ENCODE data around the gene ERGIC1.

The ERGIC1 gene

DNA sequence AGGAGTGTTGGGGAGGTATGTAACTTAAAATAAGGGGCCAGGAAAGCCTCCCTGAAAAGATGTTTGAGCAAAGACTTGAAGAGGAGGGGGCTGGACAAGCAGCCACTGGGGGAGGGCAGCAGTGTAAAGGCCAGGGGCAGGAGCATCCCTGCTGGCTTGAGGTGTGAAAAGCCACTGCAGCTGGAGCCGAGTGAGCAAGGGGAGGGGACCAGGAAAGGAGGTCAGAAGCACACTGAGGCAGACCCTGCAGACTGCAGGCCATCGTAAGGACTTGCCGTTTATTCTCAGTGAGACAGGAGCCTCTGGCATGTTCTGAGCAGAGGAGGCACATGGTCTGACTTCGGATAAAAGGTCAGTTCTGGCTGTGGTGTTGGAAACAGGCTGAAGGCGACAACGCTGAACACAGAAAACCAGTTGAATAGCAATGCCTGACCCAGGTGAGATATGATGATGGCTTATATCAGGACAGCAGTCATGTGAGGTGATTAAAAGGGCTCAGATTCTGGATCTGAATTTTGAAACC, 10.2 kb upstream of the ERGIC1 start:
- H3K4me3 ChIP-seq (ENCODE audit: low read length): no peak overlapping the region
- no peaks in the 10 kb centered on the region for H3K4me1 ChIP-seq (ENCODE audit: control insufficient read depth, insufficient read depth, low read length)
- H3K27me3 ChIP-seq (ENCODE audit: control insufficient read depth, insufficient read depth, low read length): no peaks in the 10 kb centered on the region
- no peak overlapping the region for H3K27ac ChIP-seq (ENCODE audit: low read depth, low read length)
- no peak overlapping the region for H3K9ac ChIP-seq (ENCODE audit: low read length)
- H3K36me3 ChIP-seq (ENCODE audit: control insufficient read depth, insufficient read depth, low read length): no peaks in the 10 kb centered on the region

DNA sequence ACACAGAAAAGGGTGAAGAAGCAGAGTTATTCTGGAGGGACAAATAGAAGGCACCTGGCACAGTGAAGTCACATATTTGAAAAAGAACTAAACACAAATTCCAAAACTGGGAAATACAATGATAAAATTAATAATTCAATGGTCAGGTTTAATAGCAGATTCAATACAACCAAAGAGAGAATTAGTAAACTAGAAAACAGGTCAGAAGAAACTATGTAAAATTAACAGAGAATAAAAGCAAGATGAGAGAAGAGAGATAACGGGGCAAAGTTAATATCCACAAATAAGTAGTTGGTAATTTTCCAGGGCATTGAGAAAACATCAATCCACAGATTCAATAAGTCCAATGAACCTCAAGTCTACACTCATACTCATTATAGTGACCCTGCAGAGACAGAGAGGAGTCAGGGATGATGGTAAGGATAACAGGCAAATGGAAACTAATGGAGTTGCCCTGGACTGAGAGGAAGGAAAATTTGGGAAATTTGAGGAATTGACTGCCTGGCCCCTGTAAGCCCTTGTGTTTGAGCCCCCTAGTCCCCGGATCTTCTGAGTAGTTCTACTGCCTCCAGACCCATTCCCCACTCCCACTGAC, 8.3 kb upstream of the ERGIC1 start:
- Histone ChIP-seq H3K36me3 (ENCODE audit: control insufficient read depth, insufficient read depth, low read length) (no peaks in the 10 kb centered on the region), H3K27ac (ENCODE audit: low read depth, low read length) (no peak overlapping the region), H3K27me3 (ENCODE audit: control insufficient read depth, insufficient read depth, low read length) (no peaks in the 10 kb centered on the region), H3K9ac (ENCODE audit: low read length) (no peak overlapping the region), H3K4me1 (ENCODE audit: control insufficient read depth, insufficient read depth, low read length) (no peaks in the 10 kb centered on the region), H3K4me3 (ENCODE audit: low read length) (no peak overlapping the region)

DNA sequence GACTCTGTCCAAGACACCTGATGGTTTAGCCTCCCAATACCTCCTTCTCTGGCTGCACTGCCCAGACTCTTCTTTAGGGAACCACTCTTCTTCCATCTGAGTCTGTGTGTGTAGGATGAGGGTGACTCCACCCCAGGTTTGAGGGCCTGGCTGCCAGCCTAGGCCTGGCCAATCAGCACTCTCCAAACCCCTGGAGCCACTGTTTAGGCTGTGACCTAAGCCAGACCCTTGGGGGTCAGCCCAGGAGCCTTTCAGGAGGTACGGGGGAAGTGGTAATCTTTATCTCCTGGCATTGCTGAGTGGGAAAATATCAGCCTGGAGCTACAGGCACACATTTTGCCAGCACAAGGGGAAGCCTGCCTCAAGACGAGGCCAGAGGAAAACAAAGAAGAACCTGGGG, 6.2 kb upstream of the ERGIC1 start:
- no peaks in the 10 kb centered on the region for H3K36me3 ChIP-seq (ENCODE audit: control insufficient read depth, insufficient read depth, low read length)
- no peaks in the 10 kb centered on the region for H3K4me1 ChIP-seq (ENCODE audit: control insufficient read depth, insufficient read depth, low read length)
- no peaks in the 10 kb centered on the region for H3K27me3 ChIP-seq (ENCODE audit: control insufficient read depth, insufficient read depth, low read length)
- H3K4me3 ChIP-seq (ENCODE audit: low read length): no peak overlapping the region
- no peak overlapping the region for H3K9ac ChIP-seq (ENCODE audit: low read length)
- no peak overlapping the region for H3K27ac ChIP-seq (ENCODE audit: low read depth, low read length)

DNA sequence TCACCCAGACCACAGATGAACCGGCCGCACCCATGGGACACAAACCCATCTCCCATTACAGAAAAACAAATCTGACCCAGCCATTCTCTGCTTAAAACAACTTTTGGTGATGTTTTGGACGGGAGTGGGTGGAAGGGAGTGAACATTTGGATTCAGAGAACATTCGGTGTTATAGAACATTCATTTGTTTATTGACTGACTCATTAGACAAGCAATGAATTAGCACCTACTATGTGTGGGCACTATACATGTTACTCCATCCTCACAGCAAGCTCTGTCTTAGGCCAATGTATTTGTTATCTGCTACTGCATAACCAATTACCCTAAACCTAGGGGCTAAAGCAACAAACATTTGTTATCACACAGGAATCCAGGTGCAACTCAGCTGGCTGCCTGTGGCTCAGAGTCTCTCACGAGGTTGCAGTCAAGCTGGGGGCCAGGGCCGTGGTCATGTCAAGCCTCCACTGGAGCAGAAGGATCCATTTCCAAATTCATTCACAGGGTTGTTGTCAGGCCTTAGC, 5.1 kb upstream of the ERGIC1 start:
- no peak overlapping the region for H3K4me3 ChIP-seq (ENCODE audit: low read length)
- H3K36me3 ChIP-seq (ENCODE audit: control insufficient read depth, insufficient read depth, low read length): no peaks in the 10 kb centered on the region
- H3K27ac ChIP-seq (ENCODE audit: low read depth, low read length): no peak overlapping the region
- H3K27me3 ChIP-seq (ENCODE audit: control insufficient read depth, insufficient read depth, low read length): no peaks in the 10 kb centered on the region
- H3K9ac ChIP-seq (ENCODE audit: low read length): no peak overlapping the region
- H3K4me1 ChIP-seq (ENCODE audit: control insufficient read depth, insufficient read depth, low read length): no peaks in the 10 kb centered on the region

DNA sequence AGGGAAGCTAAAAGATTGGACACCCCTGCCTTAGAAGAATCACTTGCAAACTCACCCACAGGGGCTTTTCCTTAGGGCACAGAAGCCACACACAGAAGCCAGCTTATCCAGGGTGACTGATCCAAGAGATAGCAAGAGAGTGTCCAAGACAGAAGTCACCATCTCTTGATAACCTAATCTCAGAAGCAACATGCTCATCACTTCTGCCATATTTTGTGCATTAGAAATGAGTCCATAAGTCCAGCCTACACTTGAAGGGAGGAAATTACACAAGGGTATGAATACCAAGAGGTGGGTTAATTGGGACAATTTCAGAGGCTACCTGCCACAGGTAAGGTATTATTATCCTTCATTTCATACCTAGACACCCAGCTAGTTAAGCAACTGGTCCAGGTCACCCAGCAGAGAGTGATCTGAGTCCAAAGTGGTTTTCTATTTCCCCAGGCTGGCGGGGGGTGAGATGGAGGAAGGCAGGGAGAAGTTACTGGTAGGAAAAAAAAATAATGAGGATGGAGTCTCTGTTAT, 3.7 kb upstream of the ERGIC1 start:
- Histone ChIP-seq H3K36me3 (ENCODE audit: control insufficient read depth, insufficient read depth, low read length) (no peaks in the 10 kb centered on the region), H3K4me1 (ENCODE audit: control insufficient read depth, insufficient read depth, low read length) (peaks cover 3% of the 10 kb centered on the region), H3K27me3 (ENCODE audit: control insufficient read depth, insufficient read depth, low read length) (no peaks in the 10 kb centered on the region), H3K9ac (ENCODE audit: low read length) (no peak overlapping the region), H3K27ac (ENCODE audit: low read depth, low read length) (no peak overlapping the region), H3K4me3 (ENCODE audit: low read length) (no peak overlapping the region)

DNA sequence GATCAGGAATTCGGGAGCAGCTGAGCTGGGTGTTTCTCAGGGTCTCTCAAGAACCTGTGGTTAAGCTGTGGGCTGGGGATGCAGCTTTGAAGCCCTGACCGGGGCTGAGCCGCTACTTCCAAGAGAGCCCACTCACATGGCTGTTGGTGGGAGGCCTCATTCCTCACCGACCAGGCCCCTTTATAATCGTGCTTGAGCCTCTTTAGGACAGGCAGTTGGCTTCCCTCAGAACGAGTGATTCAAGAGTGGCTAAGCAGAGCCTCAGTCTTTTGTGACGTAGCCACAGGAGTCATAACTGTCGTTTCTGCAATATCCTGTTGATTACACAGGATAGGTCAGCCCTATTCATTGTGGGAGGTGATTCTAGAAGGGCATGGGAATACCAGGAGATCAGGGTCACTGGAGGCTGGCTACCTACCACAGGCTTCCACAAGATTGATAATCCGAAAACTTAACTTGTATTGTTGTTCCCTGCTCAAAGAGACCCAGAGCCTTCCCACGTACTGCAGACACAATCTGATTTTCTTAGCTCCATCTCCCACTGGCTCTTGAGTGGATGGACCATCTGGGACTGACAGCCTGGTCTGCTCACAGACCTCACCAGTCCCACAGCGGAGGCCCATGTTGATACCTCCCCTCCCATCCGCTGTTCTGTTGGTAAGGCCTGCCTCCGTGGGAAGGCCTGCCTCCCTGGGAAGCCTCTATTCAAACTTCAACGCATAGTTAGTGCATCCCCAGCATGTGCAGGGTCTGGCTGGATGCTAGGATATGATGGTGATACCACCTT, 3.0 kb upstream of the ERGIC1 start:
- Histone ChIP-seq H3K36me3 (ENCODE audit: control insufficient read depth, insufficient read depth, low read length) (no peaks in the 10 kb centered on the region), H3K4me3 (ENCODE audit: low read length) (no peak overlapping the region), H3K27ac (ENCODE audit: low read depth, low read length) (no peak overlapping the region), H3K4me1 (ENCODE audit: control insufficient read depth, insufficient read depth, low read length) (peaks cover 6% of the 10 kb centered on the region), H3K27me3 (ENCODE audit: control insufficient read depth, insufficient read depth, low read length) (no peaks in the 10 kb centered on the region), H3K9ac (ENCODE audit: low read length) (no peak overlapping the region)

DNA sequence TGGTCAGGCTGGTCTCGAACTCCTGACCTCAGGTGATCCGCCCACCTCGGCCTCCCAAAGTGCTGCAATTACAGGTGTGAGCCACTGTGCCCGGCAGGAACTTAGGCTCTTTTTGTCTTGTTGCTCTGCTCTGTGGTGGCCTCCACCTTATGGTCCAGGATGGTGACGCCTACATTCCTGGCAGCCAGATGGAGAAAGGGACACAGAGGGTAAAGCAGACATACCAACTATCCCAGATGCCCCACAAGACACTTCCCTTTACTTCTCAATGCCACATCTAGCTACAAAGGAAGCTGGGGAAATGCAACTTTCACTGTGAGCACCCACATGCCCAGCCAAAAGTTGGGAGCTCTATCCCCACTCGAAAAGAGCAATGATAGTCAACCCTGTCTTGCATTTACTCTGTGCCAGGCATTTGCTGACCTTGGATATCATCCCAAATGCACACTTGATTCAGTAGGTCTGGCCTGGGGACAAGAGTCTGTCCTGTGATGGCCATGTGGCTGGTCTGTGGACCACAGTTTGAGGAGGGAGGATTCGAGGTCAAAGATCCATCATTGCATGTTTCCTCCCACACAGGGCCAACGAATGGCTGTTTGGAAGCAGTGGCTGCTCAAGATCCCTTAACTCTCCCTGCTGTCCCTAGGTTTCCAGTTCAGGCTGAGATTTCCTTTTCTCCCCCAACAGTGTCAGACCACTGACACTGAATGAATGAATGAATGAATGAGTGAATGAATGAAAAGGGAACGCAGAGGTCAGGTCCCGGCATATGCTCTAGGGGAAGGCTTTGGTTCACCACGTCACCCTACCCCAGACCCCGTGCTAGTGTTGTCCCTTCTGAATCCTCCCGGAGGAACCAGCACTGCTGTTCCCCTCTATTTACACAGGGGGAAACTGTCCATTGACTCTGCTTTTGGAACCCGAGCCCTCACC, 1.4 kb upstream of the ERGIC1 start:
- H3K9ac ChIP-seq (ENCODE audit: low read length): no peak overlapping the region

DNA sequence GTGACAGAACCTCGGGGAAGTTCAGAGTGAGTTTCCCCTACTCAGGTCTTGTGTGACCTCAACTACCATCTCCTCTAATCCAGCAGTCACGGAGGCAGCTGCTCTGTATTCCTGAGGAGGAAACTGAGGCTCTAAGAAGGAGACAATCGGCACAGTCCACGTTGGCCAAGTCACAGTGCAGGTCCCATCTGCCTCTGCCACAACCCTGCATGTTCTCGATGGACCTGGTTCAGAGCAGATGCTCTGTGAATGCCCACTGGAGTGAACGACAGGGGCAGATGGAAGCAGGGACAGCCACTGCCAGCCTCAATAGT, 722 bp upstream of the ERGIC1 start:
- Histone ChIP-seq H3K9ac (ENCODE audit: low read length) (peak overlapping the region; percentile 38), H3K27me3 (ENCODE audit: control insufficient read depth, insufficient read depth, low read length) (no peaks in the 10 kb centered on the region), H3K36me3 (ENCODE audit: control insufficient read depth, insufficient read depth, low read length) (peaks cover 2% of the 10 kb centered on the region), H3K27ac (ENCODE audit: low read depth, low read length) (peak overlapping the region; percentile 83), H3K4me1 (ENCODE audit: control insufficient read depth, insufficient read depth, low read length) (peaks cover 10% of the 10 kb centered on the region), H3K4me3 (ENCODE audit: low read length) (peak overlapping the region; percentile 89)

More for the DNA sequence above, 1.4 kb upstream of the ERGIC1 start:
- H3K27me3 ChIP-seq (ENCODE audit: control insufficient read depth, insufficient read depth, low read length): no peaks in the 10 kb centered on the region
- H3K4me3 ChIP-seq (ENCODE audit: low read length): no peak overlapping the region
- H3K36me3 ChIP-seq (ENCODE audit: control insufficient read depth, insufficient read depth, low read length): peaks cover 2% of the 10 kb centered on the region
- H3K4me1 ChIP-seq (ENCODE audit: control insufficient read depth, insufficient read depth, low read length): peaks cover 10% of the 10 kb centered on the region
- peak overlapping the region; percentile 83 for H3K27ac ChIP-seq (ENCODE audit: low read depth, low read length)

DNA sequence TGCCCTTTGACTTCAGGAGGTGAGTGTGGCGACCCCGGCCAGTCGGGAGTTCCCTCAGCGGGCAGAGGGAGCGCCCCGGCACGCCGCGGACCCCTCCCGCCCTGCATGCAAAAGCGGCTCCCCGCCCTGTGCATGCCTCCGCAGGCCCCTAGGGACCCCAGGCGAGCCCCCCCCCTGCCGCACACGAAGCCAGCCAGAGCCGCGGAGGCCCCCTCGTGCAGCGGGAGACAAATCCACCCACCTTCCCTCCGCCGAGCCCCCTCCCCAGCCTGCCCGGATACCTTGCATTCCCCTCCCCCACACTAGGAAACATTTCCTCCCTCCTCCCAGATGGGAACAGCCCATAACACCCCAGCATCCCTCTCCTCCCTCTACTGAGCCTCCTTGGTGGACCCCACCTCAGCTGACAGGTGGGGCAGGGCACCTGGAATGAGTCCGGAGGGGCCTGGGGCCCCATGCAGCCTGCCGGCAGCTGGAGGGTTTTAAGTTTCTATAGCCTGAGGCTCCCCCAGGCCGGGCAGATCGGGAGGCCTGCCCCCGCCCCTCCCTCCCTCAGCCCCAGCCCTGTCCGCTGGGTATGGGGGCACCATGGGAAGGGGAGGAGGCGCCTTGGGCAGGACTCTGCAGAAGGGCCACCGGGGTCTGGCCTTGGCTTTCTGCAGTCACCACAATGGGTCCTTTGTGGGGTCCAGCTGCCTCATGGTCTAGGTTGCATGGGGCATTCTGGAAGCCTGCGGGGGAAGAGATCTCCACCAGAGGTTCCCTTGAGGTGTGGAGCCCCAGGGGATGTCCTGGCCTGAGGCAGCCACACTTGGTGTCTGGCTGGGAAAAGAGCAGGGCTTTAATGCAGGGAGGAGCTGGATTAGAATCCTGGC, 601 bp downstream of the ERGIC1 start:
- Histone ChIP-seq H3K27ac (ENCODE audit: low read depth, low read length) (peak overlapping the region; percentile 83), H3K9ac (ENCODE audit: low read length) (peak overlapping the region; percentile 94), H3K4me3 (ENCODE audit: low read length) (peak overlapping the region; percentile 89)

DNA sequence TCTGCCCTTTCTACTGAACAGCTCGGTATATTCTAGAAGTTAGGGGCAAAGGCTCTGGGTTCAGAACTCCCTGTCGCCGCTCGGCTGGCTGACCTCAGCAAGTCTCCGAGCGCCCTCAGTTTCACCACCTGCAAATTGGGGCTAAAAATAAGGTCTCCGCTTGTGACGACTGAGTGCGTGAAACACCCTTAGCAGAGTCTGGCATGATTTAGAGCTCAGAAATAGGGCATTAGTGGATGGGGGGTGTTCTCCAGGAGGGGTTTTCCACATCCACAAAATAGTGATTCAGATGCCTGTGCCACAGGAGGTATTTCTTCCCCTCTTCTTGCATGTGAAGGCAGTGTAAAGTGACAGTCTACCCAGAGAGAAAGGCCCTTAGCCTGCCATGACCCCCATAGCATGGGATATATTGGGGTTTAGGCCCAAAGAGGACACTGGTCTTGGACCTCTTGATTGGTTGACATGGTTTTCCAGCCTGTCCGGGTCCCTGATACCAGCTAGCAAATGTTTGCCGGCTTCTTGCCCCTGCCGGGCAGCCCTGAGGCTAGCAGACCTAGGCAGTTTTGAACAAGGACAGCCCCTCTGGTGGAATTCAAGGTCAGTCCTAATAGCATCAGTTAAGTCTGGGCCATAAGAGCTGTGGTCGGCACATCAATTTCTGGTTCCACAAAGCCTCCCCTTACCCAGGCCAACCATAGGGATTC, 1.4 kb downstream of the ERGIC1 start:
- H3K4me1 ChIP-seq (ENCODE audit: control insufficient read depth, insufficient read depth, low read length): peaks cover 18% of the 10 kb centered on the region
- H3K9ac ChIP-seq (ENCODE audit: low read length): peak overlapping the region; percentile 94
- peak overlapping the region; percentile 83 for H3K27ac ChIP-seq (ENCODE audit: low read depth, low read length)
- peak overlapping the region; percentile 89 for H3K4me3 ChIP-seq (ENCODE audit: low read length)
- peaks cover 2% of the 10 kb centered on the region for H3K36me3 ChIP-seq (ENCODE audit: control insufficient read depth, insufficient read depth, low read length)
- H3K27me3 ChIP-seq (ENCODE audit: control insufficient read depth, insufficient read depth, low read length): no peaks in the 10 kb centered on the region

More for the DNA sequence above, 601 bp downstream of the ERGIC1 start:
- H3K36me3 ChIP-seq (ENCODE audit: control insufficient read depth, insufficient read depth, low read length): peaks cover 2% of the 10 kb centered on the region
- H3K27me3 ChIP-seq (ENCODE audit: control insufficient read depth, insufficient read depth, low read length): no peaks in the 10 kb centered on the region
- peaks cover 12% of the 10 kb centered on the region for H3K4me1 ChIP-seq (ENCODE audit: control insufficient read depth, insufficient read depth, low read length)

DNA sequence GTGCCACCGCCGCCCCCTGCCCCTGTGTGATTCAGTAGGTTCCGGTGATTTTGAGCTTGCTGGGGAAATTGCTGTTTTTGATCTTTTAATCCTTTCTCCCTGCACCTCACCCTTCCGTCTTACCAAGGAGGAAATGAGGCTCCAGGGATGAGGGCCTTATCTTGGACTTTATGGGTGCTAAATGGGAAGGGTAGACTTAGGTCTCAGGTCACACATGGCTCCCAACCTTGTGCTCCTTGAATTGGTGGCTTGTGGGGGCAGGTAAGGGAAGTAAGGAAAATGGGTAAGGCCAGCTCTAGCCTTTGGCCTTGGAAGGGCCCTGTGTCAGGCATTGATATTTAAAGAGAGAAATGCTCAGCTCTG, 1.9 kb downstream of the ERGIC1 start:
- no peak overlapping the region for H3K9ac ChIP-seq (ENCODE audit: low read length)
- H3K36me3 ChIP-seq (ENCODE audit: control insufficient read depth, insufficient read depth, low read length): peaks cover 2% of the 10 kb centered on the region
- no peaks in the 10 kb centered on the region for H3K27me3 ChIP-seq (ENCODE audit: control insufficient read depth, insufficient read depth, low read length)
- peak overlapping the region; percentile 83 for H3K27ac ChIP-seq (ENCODE audit: low read depth, low read length)
- H3K4me3 ChIP-seq (ENCODE audit: low read length): peak overlapping the region; percentile 89
- H3K4me1 ChIP-seq (ENCODE audit: control insufficient read depth, insufficient read depth, low read length): peaks cover 23% of the 10 kb centered on the region

All from rectal smooth muscle tissue (tissue), 1 donor.